Activated CD4-positive, CD25-positive, alpha-beta regulatory T cell treated with anti-CD3 and anti-CD28 coated beads, Interleukin-2, amount 50 U/mL, for 16 hours (primary cell): ENCODE measurements around the gene LRRC70.
"Not testable (repeated sequence)": the region's sequence is repeated elsewhere in the genome, so short reads cannot be mapped to it uniquely, and the experiment has no call there.

Source experiments
- DNase-seq: peaks from one replicate; pipeline ENCODE4 v3.0.0-alpha.2; 2020; ENCODE audit warnings: low read depth, low spot score

LRRC70 gene

GRCh38 chr5:62607615-62608014, 29.0 kb downstream of the LRRC70 start:
- DNase-seq = no peak

- DNase-seq = no peak
These were observed 30.2 kb downstream of the LRRC70 start for GRCh38 chr5:62608529-62609511.

DNA sequence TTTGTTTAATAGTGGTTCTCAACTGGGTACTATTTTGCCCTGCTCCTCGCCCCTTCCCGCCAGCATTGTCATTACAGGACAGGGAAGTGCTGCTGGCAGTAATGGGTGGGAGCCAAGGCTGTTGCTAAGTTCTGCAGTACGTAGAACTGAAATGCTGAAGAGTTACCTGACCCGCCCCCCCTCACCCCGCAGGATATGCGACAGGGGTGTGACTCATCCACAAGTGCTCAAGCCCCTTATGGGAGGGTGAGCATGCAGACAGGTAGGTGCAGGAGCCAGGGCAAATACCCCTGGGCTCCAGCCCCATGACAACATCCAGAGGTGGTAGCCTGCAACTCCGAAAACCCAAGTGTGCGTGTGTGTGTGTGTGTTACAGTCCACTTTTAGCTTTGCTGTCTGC, 35.7 kb downstream of the LRRC70 start:
- DNase-seq = no peak

DNA sequence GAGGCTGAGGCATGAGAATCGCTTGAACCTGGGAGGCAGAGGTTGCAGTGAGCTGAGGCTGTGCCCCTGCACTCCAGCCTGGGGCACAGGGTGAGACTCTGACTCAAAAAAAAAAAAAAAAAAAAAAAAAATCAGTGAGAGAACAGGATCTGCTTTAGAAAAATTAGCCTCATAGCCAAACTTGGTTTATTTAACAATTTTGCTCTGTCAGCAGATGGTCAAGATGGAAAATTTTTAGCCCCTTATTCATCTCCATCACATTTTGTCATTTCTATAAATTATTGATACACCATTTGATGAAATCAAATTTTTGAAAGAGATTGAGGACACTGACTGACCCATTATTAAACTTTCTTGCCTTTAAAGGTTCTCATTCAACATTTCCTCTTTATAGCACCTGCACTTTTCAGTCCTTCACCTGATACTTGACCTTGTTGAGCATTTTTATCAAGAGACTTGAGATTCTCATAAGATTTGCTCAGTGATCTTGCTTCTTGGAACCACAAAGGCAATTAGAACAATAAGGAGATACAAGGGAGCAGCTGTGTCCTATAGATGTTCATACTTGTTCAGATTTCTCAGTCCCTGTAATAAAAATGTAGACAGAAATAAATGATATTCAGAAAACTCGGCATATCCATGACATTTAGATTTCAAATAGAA, 38.1 kb downstream of the LRRC70 start:
- no peak for DNase-seq

- no peak for DNase-seq
These were observed 39.3 kb downstream of the LRRC70 start for GRCh38 chr5:62617943-62618342.

GRCh38 chr5:62620761-62621160, 42.1 kb downstream of the LRRC70 start:
- DNase-seq = no peak

- DNase-seq = no peak
These were observed 42.7 kb downstream of the LRRC70 start for GRCh38 chr5:62621280-62621679.

DNA sequence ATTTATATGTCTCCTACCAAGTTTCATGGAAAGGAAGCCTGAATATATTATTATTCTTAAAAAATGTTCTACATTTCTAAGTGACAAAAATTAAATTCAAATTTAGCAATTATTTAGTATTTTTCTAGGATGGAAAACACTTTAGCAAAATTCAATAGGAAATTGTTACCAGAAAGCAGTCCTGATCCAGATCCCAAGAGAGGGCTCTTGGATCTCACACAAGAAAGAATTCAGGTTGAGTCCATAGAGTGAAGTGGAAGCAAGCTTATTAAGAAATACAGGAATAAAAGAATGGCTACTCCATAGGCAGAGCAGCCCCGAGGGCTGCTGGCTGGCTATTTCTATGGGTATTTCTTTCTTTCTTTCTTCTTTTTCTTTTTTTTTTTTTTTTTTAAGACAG, 44.7 kb downstream of the LRRC70 start:
- no peak for DNase-seq

DNA sequence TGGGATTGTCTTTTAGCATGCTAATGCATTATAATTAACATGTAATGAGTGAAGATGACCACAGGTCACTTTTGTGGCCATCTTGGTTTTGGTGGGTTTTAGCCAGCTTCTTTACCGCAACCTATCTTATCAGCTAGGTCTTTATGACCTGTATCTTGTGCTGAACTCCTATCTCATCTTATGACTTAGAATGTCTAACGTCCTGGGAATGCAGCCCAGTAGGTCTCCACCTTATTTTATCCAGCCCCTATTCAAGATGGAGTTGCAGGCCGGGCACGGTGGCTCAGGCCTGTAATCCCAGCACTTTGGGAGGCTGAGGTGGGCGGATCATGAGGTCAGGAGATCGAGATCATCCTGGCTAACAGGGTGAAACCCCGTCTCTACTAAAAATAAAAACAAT, 45.8 kb downstream of the LRRC70 start:
- DNase-seq = not testable (repeated sequence)

DNA sequence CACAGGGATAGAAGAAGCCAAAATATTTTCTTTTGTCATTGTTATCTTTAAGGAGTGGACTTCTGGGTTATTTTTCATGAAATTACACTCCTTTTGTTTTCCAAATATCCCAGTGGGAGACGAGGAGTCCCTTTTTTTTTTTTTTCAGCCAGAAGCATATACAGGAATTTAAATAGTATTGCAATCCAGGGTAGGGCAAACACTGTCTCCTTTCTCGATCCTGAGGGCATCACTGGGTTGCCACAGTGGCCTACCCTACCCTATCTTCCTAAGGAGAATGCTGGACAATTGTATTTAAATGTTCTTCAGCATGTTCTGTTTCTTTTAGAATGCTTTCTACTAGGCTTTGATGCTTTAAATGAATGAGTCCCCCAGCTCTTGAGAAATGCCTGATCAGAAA, 47.9 kb downstream of the LRRC70 start:
- DNase-seq = no peak

GRCh38 chr5:62627121-62627520, 48.5 kb downstream of the LRRC70 start:
- no peak for DNase-seq

DNA sequence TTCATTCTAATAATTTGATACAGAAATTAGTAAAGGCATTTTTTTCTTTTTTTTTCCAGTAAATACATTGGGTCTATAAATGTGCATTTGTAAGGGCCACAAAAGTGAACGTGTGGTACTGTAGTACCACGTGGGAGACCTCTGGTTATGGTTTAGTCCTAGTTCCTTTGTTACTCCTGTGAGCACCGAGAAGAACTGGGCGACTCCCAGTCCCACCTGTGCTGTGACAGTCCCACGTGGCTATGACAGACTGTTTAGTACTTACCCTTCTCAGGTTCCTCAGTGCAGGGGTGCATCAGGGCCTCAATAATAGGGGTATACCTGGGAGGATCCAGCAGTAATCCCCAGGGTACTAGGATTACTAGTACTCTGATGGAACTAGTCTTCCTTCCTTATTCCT, 49.3 kb downstream of the LRRC70 start:
- DNase-seq = no peak
